ENCODE measurements around the gene RGS3.
"Not testable (repeated sequence)": the region's sequence is repeated elsewhere in the genome, so short reads cannot be mapped to it uniquely, and the experiment has no call there.

Gene RGS3

DNA sequence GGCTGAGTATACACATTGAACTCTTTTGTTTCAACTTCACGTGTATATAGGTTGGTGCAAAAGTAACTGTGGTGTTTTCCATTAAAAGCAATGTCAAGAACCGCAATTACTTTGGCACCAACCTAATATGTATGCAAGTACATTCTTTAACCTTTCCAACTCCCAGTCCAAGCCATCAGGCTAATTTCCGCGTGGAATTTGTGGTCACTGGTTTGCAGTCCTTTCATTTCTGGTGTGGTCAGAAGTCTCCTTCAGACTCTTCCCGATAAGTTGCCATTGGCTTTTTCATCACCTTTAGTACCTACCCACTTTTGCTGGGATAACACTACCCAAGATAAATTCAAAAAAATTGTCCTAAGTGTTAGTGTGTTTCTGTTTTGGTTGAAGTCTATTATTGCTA lies 84.0 kb downstream of the RGS3 start:
- Histone ChIP-seq H3K27me3 (replicated peaks; ENCODE audit: insufficient read depth, low read length) (no peaks in the 10 kb centered on the region), H3K9ac (ENCODE audit: low read length) (no peak overlapping the region), H3K4me2 (ENCODE audit: low read depth, low read length) (peak overlapping the region; percentile 71; the same call in 1 of the 2 replicates), H3K9me3 (replicated peaks; ENCODE audit: insufficient read depth, low read length) (no peaks in the 10 kb centered on the region), H3K4me3 (ENCODE audit: low read length) (no peak overlapping the region), H3K79me2 (ENCODE audit: low read length) (no peaks in the 10 kb centered on the region), H3K4me1 (ENCODE audit: low read length) (peaks cover 23% of the 10 kb centered on the region), H2AFZ (ENCODE audit: low read length) (no peak overlapping the region), H3K9me2 (replicated peaks; ENCODE audit: insufficient read depth, low read length) (no peaks in the 10 kb centered on the region), H3K36me3 (replicated peaks; ENCODE audit: insufficient read depth, low read length) (no peaks in the 10 kb centered on the region), H3K27ac (ENCODE audit: low read length) (no peak overlapping the region), H4K20me1 (ENCODE audit: insufficient read depth, low read length) (no peaks in the 10 kb centered on the region), H3F3A (ENCODE audit: insufficient read depth, low read length) (no peaks in the 10 kb centered on the region; the same call in 1 of the 2 replicates)
- no peak for DNase-seq
- TF ChIP-seq, protein P1, sequence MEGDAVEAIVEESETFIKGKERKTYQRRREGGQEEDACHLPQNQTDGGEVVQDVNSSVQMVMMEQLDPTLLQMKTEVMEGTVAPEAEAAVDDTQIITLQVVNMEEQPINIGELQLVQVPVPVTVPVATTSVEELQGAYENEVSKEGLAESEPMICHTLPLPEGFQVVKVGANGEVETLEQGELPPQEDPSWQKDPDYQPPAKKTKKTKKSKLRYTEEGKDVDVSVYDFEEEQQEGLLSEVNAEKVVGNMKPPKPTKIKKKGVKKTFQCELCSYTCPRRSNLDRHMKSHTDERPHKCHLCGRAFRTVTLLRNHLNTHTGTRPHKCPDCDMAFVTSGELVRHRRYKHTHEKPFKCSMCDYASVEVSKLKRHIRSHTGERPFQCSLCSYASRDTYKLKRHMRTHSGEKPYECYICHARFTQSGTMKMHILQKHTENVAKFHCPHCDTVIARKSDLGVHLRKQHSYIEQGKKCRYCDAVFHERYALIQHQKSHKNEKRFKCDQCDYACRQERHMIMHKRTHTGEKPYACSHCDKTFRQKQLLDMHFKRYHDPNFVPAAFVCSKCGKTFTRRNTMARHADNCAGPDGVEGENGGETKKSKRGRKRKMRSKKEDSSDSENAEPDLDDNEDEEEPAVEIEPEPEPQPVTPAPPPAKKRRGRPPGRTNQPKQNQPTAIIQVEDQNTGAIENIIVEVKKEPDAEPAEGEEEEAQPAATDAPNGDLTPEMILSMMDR (IDR thresholded peaks at IDR 0.05; ENCODE audit: low read length), result no peak
- TF ChIP-seq EZH2 (optimal IDR thresholded peaks at IDR 0.05; ENCODE audit: low read depth, low read length) (no peak), EZH2phosphoT487 (IDR thresholded peaks at IDR 0.05; ENCODE audit: low read length) (no peak)

DNA sequence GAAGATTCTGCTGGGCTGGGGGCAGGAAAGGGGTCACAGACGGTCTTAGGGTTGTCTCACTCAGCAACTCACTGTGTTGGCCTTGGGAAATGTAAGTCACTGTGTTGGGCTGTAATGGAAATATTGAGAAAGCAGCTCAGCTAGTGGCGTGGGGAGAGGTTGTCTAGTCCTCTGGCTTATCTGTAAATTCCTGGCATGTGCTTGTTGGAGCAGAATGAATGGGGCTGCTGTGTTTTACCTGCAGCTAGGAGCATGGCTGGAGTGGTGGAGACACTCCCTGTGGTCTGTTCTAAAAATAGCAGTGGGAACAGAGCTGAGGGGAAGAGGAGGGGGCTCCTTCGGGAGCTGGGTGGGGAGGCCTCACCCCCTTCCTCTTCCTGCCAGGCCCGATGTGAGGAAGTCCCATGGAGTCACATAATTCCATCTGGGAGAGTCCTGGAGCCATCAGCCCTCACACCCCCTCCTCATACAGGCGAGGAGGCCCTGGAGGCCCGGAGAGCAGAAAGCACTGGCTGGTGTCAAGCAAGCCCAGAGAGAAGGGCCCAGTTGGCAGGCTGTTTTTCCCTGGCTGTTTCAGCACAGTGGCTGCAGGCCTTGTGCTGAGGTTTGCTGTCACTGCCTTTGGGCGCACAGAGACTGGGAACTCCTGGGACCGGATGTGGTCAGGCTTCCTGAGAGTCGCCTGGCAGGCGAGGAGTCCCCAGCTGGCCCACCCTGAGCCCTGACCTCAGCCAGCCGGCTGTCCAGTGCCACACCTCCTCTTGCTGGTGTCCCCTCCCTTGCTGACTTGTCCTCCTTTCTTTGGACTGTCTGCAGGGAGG lies 84.9 kb downstream of the RGS3 start:
- Histone ChIP-seq H3K27me3 (replicated peaks; ENCODE audit: insufficient read depth, low read length) (no peaks in the 10 kb centered on the region), H3K27ac (ENCODE audit: low read length) (peak overlapping the region; percentile 63; the same call in 1 of the 2 replicates), H3K79me2 (ENCODE audit: low read length) (no peaks in the 10 kb centered on the region), H2AFZ (ENCODE audit: low read length) (peak overlapping the region; percentile 35; the same call in 1 of the 2 replicates), H3K4me3 (ENCODE audit: low read length) (no peak overlapping the region), H3F3A (ENCODE audit: insufficient read depth, low read length) (no peaks in the 10 kb centered on the region; the same call in 1 of the 2 replicates), H4K20me1 (ENCODE audit: insufficient read depth, low read length) (no peaks in the 10 kb centered on the region), H3K4me1 (ENCODE audit: low read length) (peaks cover 23% of the 10 kb centered on the region), H3K9me2 (replicated peaks; ENCODE audit: insufficient read depth, low read length) (no peaks in the 10 kb centered on the region), H3K4me2 (ENCODE audit: low read depth, low read length) (peak overlapping the region; percentile 71), H3K9ac (ENCODE audit: low read length) (peak overlapping the region; percentile 35; the same call in 1 of the 2 replicates), H3K9me3 (replicated peaks; ENCODE audit: insufficient read depth, low read length) (no peaks in the 10 kb centered on the region), H3K36me3 (replicated peaks; ENCODE audit: insufficient read depth, low read length) (no peaks in the 10 kb centered on the region)
- DNase-seq, result peak; percentile 74
- TF ChIP-seq, protein P1 (IDR thresholded peaks at IDR 0.05; ENCODE audit: low read length), result no peak
- no peak for TF ChIP-seq EZH2 (optimal IDR thresholded peaks at IDR 0.05; ENCODE audit: low read depth, low read length)
- no peak for TF ChIP-seq EZH2phosphoT487 (IDR thresholded peaks at IDR 0.05; ENCODE audit: low read length)

DNA sequence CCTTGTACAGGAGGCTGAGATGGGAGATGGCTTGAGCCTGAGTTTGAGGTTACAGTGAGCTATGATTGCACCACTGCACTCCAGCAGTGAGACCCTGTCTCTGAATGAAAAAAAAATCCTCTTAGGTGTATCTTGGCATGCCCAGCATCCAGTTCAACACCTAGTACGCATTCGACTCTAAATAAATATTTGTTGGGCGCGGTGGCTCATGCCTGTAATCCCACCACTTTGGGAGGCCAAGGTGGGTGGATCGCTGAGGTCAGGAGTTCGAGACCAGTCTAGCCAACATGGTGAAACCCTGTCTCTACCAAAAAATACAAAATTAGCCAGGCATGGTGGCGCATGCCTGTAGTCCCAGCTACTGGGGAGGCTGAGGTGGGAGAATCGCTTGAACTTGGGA lies 86.4 kb downstream of the RGS3 start:
- not testable (repeated sequence) for H3K27ac ChIP-seq (ENCODE audit: low read length); H3K9me2 ChIP-seq (replicated peaks; ENCODE audit: insufficient read depth, low read length); H3K9ac ChIP-seq (ENCODE audit: low read length); DNase-seq; H3K36me3 ChIP-seq (replicated peaks; ENCODE audit: insufficient read depth, low read length); H3K27me3 ChIP-seq (replicated peaks; ENCODE audit: insufficient read depth, low read length); H3K4me2 ChIP-seq (ENCODE audit: low read depth, low read length); H2AFZ ChIP-seq (ENCODE audit: low read length); H3K9me3 ChIP-seq (replicated peaks; ENCODE audit: insufficient read depth, low read length); H4K20me1 ChIP-seq (ENCODE audit: insufficient read depth, low read length); H3K4me3 ChIP-seq (ENCODE audit: low read length); H3F3A ChIP-seq (ENCODE audit: insufficient read depth, low read length); H3K79me2 ChIP-seq (ENCODE audit: low read length)
- H3K4me1 ChIP-seq (ENCODE audit: low read length), result peaks cover 23% of the 10 kb centered on the region

All from MM.1S (cell line).